Measurements from ENCODE around the gene TNFRSF13B.

- TF ChIP-seq CTCF (conservative IDR thresholded peaks at IDR 0.05; ENCODE audit: low read depth in 2 of 2) (peak in 1 of 2 experiments; percentile 43; a peak in 2 of 4 replicates), EZH2 (IDR thresholded peaks at IDR 0.05; ENCODE audit: low read depth, unreplicated experiment) (no peak), EZH2phosphoT487 (IDR thresholded peaks at IDR 0.05; ENCODE audit: unreplicated experiment) (no peak), NANOG (IDR thresholded peaks at IDR 0.05; ENCODE audit: borderline replicate concordance) (no peak)
Observed at GRCh38 chr17:16922386-16923096, 49.4 kb downstream of the TNFRSF13B start.
